Prostate gland (tissue), 1 donor: Measurements from ENCODE around the gene INHA.

Experiments
- POLR2A ChIP-seq: fragments of 450-650 bp; IDR thresholded peaks from one replicate; pipeline ENCODE4 v1.6.1; 2016; ENCODE audit warnings: antibody characterized with exemption, mild to moderate bottlenecking
- POLR2AphosphoS5 ChIP-seq: sonication (generic); formaldehyde crosslinking; IDR thresholded peaks from one replicate; pipeline ENCODE4 v1.6.1; 2017; ENCODE audit warnings: antibody characterized with exemption

- TF ChIP-seq POLR2A (no peak), POLR2AphosphoS5 (no peak)
Measured at GRCh38 chr2:219567131-219567530, 5.0 kb upstream of the INHA start.
